ENCODE data around the gene GRK5. TPM values are rescaled to one million over a fixed set of nuclear protein-coding genes. Genes with fewer than 3 reads are reported as not detected.
A peak's percentile ranks its signal among the peaks of the same experiment; 100 is the strongest.

The GRK5 gene
- total RNA-seq, 4 donors from 2014 or later: 10.0 to 61.9 (median 18.1) TPM

DNA sequence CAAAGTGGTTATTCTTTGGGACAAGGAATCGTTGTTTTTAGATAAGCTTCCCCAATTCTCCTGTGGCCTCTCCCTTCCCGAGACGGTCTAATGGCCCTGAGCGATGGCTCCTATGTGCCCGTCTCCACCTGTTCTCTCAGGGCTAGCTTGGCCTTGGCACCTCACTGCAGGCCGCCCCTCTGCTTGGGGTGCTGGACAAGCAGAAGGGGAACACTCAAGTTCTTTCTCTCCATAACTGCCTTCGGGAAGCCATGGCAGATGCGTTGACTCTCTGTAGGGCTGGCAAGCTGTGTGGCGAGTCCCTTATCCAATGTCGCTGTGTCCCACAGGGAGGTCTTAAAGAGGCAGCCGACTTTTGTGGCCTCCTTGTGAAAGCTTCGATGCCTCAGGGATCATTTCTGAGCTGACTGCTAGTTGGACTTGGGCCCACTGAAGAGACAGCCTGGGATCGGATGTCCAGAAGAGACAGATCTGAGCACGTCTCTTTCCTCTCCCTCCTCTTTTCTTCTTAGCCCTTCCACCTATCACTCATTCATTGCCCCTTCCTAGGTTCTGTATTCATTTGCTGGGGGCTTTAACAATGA is 70.8 kb downstream of the GRK5 start:
- H3K4me1 ChIP-seq: peaks cover 0 to 31% (median 3%) of the 10 kb centered on the region in 4 donors
- TF ChIP-seq POLR2A (IDR thresholded peaks at IDR 0.05): no peak
- TF ChIP-seq, protein P1, sequence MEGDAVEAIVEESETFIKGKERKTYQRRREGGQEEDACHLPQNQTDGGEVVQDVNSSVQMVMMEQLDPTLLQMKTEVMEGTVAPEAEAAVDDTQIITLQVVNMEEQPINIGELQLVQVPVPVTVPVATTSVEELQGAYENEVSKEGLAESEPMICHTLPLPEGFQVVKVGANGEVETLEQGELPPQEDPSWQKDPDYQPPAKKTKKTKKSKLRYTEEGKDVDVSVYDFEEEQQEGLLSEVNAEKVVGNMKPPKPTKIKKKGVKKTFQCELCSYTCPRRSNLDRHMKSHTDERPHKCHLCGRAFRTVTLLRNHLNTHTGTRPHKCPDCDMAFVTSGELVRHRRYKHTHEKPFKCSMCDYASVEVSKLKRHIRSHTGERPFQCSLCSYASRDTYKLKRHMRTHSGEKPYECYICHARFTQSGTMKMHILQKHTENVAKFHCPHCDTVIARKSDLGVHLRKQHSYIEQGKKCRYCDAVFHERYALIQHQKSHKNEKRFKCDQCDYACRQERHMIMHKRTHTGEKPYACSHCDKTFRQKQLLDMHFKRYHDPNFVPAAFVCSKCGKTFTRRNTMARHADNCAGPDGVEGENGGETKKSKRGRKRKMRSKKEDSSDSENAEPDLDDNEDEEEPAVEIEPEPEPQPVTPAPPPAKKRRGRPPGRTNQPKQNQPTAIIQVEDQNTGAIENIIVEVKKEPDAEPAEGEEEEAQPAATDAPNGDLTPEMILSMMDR (IDR thresholded peaks at IDR 0.05): no peak

DNA sequence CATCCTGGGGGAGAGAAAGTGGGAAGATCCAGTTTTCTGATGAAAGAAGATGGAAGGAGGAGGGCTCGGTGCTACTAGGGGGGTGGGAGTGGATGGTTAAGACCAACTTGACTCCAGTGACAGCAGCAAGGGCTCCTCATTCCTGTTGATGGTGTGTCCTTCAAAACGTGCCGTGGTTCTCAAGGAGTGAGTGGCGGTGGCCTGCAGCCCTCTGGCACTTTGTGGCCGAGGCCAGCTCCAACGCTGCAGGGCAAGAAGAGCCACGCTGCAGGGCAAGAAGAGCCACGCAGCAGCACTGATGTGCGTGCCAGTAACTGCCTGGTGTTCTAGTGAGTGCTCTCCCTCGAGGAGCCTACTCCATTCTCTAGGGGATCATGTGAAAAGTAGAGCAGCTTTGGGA is 72.1 kb downstream of the GRK5 start:
- Histone ChIP-seq H3K36me3 (no peaks in the 10 kb centered on the region), H3K27ac (peak overlapping the region in 1 of 4 donors; percentile 3), H3K4me1 (peaks cover 2 to 35% (median 9%) of the 10 kb centered on the region in 4 donors)

More for the DNA sequence above, 70.8 kb downstream of the GRK5 start:
- peak overlapping the region in 1 of 4 donors; percentile 8 for H3K27ac ChIP-seq
- H3K4me3 ChIP-seq: no peak overlapping the region
- DNase-seq: no peak
- no peaks in the 10 kb centered on the region for H3K27me3 ChIP-seq
- no peaks in the 10 kb centered on the region for H3K36me3 ChIP-seq
- no peaks in the 10 kb centered on the region for H3K9me3 ChIP-seq

DNA sequence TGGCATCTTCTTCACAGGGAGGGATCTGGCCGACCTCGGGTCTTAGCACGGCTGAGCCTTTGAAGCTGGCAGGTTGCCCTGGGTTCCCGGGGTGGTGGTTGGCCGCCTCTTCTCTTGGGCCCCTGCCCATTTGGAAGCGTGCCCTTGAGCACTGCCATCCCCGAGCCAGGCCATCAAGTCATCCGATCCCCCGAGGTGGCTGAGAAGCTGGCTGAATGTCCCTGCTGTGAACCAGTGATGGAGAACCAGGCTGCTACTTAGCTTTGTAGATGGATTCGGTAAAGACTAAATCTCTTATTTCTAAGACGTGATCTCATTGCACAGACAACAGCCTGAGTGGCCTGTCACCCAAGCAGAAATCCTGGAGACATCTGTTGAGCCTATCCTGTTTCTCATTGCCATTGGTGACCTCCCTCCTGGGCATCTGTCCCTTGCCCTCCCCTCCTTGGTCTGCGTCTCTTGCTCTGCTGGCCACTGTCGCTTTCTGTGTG is 74.3 kb downstream of the GRK5 start:
- peaks cover 2 to 46% (median 17%) of the 10 kb centered on the region in 4 donors for H3K4me1 ChIP-seq
- peak overlapping the region in 3 of 4 donors; percentile 12 to 52 (median 36) for H3K27ac ChIP-seq
- H3K36me3 ChIP-seq: no peaks in the 10 kb centered on the region
- no peak for TF ChIP-seq POLR2A (IDR thresholded peaks at IDR 0.05)
- TF ChIP-seq, protein P1 (IDR thresholded peaks at IDR 0.05): no peak
- no peaks in the 10 kb centered on the region for H3K27me3 ChIP-seq
- no peak overlapping the region for H3K4me3 ChIP-seq
- H3K9me3 ChIP-seq: no peaks in the 10 kb centered on the region
- DNase-seq: no peak

More for the DNA sequence above, 72.1 kb downstream of the GRK5 start:
- DNase-seq: no peak
- no peaks in the 10 kb centered on the region for H3K9me3 ChIP-seq
- no peaks in the 10 kb centered on the region for H3K27me3 ChIP-seq
- H3K4me3 ChIP-seq: no peak overlapping the region
- TF ChIP-seq POLR2A (IDR thresholded peaks at IDR 0.05): no peak
- TF ChIP-seq, protein P1 (IDR thresholded peaks at IDR 0.05): no peak

DNA sequence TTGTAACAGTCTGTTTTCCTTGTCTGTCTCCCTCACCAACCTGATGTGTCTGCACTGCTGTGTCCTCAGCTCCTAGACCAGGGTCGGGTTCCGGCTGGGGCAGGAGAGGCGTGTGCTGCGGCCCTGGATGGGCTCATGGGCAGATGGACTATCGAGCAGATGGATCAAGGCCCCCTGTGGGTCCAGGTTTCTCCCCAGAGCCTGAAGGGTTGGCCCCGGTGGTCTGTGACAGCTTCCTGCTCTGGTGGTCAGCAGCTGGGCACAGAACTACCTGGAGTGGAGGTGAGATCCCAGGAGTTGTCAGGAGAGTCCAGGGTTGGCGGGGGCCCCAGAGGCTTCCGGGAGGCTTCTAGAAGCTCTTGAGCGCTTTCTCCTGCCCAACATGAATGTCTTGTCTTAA is 75.1 kb downstream of the GRK5 start:
- no peaks in the 10 kb centered on the region for H3K36me3 ChIP-seq
- DNase-seq: no peak
- peak overlapping the region in 3 of 4 donors; percentile 34 to 52 (median 36) for H3K27ac ChIP-seq
- peaks cover 2 to 49% (median 17%) of the 10 kb centered on the region in 4 donors for H3K4me1 ChIP-seq
- TF ChIP-seq POLR2A (IDR thresholded peaks at IDR 0.05): no peak
- TF ChIP-seq, protein P1 (IDR thresholded peaks at IDR 0.05): no peak
- no peak overlapping the region for H3K4me3 ChIP-seq
- no peaks in the 10 kb centered on the region for H3K27me3 ChIP-seq
- no peaks in the 10 kb centered on the region for H3K9me3 ChIP-seq

DNA sequence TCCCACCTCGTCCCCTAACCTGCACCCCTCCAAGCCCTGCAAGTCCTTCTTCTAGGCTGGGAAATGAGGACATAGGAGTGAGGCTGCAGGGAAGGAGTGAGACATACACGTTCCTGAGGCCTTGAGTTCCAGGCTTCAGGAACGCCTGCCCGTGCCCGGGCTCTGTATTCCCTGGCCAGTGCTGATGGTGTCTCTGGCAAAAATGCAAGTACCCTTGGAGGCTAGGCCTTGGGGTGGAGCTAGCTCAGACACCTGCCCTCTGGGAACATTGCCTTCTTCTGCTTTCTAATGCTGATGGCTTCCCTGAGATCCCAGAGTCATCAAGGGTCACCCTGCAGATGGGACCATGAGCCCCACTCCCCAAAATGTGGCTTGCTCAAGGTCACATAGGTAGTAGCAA is 76.0 kb downstream of the GRK5 start:
- Histone ChIP-seq H3K4me3 (no peak overlapping the region), H3K4me1 (peaks cover 2 to 54% (median 17%) of the 10 kb centered on the region in 4 donors), H3K9me3 (no peaks in the 10 kb centered on the region), H3K27me3 (no peaks in the 10 kb centered on the region), H3K27ac (peak overlapping the region in 3 of 4 donors; percentile 35 to 59 (median 40)), H3K36me3 (no peaks in the 10 kb centered on the region)
- TF ChIP-seq, protein P1 (IDR thresholded peaks at IDR 0.05): no peak
- no peak for TF ChIP-seq POLR2A (IDR thresholded peaks at IDR 0.05)
- DNase-seq: no peak

All from Peyer's patch (tissue), 4 donors.